Measurements from ENCODE around the gene NCMAP.

- no peak for TF ChIP-seq POLR2A (IDR thresholded peaks at IDR 0.05)
- TF ChIP-seq CTCF (IDR thresholded peaks at IDR 0.05): no peak
Measured at GRCh38 chr1:24572301-24572700, 16.4 kb downstream of the NCMAP start.
